ENCODE results near the gene TMEM256. TPM values are rescaled to one million over a fixed set of nuclear protein-coding genes. Genes with fewer than 3 reads are reported as not detected.

TMEM256 gene
- total RNA-seq, 1 experiment from 2014 or later, result 151 TPM

GRCh38 chr17:7415784-7416183 is 11.9 kb upstream of the TMEM256 start:
- H3K27ac Mint-ChIP-seq, result no peak overlapping the region
- Histone ChIP-seq H2BK12ac (ENCODE audit: insufficient read length, low read depth, low read length) (no peak overlapping the region), H3K9me3 (ENCODE audit: control insufficient read depth, low read depth, low read length) (no peaks in the 10 kb centered on the region), H2BK20ac (ENCODE audit: low read depth, low read length, poor library complexity, severe bottlenecking) (no peak overlapping the region), H4K5ac (ENCODE audit: insufficient read length, low read depth, low read length) (no peak overlapping the region), H2BK5ac (ENCODE audit: insufficient read length, low read length) (no peak overlapping the region), H3K23me2 (ENCODE audit: insufficient read length, low read depth, low read length, poor library complexity, severe bottlenecking) (no peaks in the 10 kb centered on the region), H3K4ac (ENCODE audit: low read depth, low read length) (no peak overlapping the region), H3K79me2 (ENCODE audit: insufficient read depth, low read length) (no peaks in the 10 kb centered on the region), H4K8ac (replicated peaks; ENCODE audit: insufficient read length, low read depth, low read length) (no peak overlapping the region), H4K91ac (ENCODE audit: insufficient read length, low read depth, low read length) (no peak overlapping the region), H3K9ac (ENCODE audit: extremely low read depth, insufficient read length, low read length) (no peak overlapping the region), H3K4me2 (ENCODE audit: insufficient read depth, insufficient read length, low read length) (no peak overlapping the region), H3K27ac (ENCODE audit: insufficient read length, low read depth, low read length) (no peak overlapping the region), H3K18ac (ENCODE audit: insufficient read length, low read depth, low read length) (no peak overlapping the region), H2AFZ (ENCODE audit: low read length) (no peak overlapping the region), H3K23ac (ENCODE audit: insufficient read length, low read depth, low read length) (no peak overlapping the region), H3K79me1 (ENCODE audit: insufficient read depth, low read depth, low read length, poor library complexity, severe bottlenecking) (no peaks in the 10 kb centered on the region), H3K27me3 (ENCODE audit: insufficient read depth, low read length) (no peaks in the 10 kb centered on the region), H3K4me1 (ENCODE audit: insufficient read depth, low read length) (no peaks in the 10 kb centered on the region), H3T11ph (ENCODE audit: low read length) (no peak overlapping the region), H4K20me1 (ENCODE audit: control insufficient read depth, insufficient read depth, insufficient read length) (no peaks in the 10 kb centered on the region), H3K56ac (ENCODE audit: insufficient read length, low read depth, low read length) (no peak overlapping the region), H2BK120ac (ENCODE audit: low read depth, low read length, poor library complexity, severe bottlenecking) (no peak overlapping the region), H3K14ac (ENCODE audit: insufficient read depth, low read length) (no peak overlapping the region), H2BK15ac (ENCODE audit: low read depth, low read length) (no peak overlapping the region), H2AK5ac (ENCODE audit: insufficient read length, low read length) (no peak overlapping the region)
- peaks cover 8 to 46% (median 36%) of the 10 kb centered on the region in 3 experiments; a peak in 6 of 7 replicates for H3K36me3 Mint-ChIP-seq (ENCODE audit: insufficient read depth in 1 of 3, low read depth in 3 of 3)
- no peaks in the 10 kb centered on the region for H3K9me3 Mint-ChIP-seq
- H3K4me1 Mint-ChIP-seq, result peaks cover 9 to 38% of the 10 kb centered on the region in 2 experiments
- DNase-seq, result no peak
- H3K27me3 Mint-ChIP-seq (ENCODE audit: low read depth), result no peaks in the 10 kb centered on the region
- no peak for TF ChIP-seq CTCF (conservative IDR thresholded peaks at IDR 0.05)
- no CpG with 5 or more reads among the region's 23 CpGs for WGBS (ENCODE audit: extremely low coverage, insufficient read length, low lambda C conversion rate)
- no peak overlapping the region for H3K4me3 Mint-ChIP-seq

Data from H9 (cell line).